ENCODE measurements around the gene FCAMR.

DNA sequence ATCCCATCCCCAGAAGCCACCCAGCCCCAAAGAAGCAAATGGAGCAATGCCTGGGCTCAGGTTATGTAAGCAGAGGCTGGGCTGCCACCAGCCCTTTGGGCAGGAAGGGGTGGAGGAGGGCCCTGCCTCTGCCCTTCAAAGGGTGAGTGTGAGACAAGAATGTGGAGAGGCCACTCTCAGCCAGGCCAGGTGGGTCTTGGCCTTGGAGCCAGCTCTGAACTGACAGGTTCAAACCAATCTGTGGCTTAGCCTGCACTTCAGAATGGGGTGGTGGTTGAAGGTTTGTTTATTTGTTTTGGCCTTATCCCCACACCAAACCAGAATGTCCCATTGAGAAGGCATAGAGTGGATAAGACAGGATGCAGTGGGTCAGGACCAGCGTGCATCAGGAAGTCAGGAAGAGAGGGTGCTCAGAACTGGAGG, 32.5 kb upstream of the FCAMR start:
- TF ChIP-seq, protein P1, sequence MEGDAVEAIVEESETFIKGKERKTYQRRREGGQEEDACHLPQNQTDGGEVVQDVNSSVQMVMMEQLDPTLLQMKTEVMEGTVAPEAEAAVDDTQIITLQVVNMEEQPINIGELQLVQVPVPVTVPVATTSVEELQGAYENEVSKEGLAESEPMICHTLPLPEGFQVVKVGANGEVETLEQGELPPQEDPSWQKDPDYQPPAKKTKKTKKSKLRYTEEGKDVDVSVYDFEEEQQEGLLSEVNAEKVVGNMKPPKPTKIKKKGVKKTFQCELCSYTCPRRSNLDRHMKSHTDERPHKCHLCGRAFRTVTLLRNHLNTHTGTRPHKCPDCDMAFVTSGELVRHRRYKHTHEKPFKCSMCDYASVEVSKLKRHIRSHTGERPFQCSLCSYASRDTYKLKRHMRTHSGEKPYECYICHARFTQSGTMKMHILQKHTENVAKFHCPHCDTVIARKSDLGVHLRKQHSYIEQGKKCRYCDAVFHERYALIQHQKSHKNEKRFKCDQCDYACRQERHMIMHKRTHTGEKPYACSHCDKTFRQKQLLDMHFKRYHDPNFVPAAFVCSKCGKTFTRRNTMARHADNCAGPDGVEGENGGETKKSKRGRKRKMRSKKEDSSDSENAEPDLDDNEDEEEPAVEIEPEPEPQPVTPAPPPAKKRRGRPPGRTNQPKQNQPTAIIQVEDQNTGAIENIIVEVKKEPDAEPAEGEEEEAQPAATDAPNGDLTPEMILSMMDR (IDR thresholded peaks at IDR 0.05), result no peak
- no peak for TF ChIP-seq POLR2A (IDR thresholded peaks at IDR 0.05)
